Activated CD8-positive, alpha-beta memory T cell treated with anti-CD3 and anti-CD28 coated beads for 24 hours (primary cell): Measurements from ENCODE around the gene HSPBAP1.

Experiments
- DNase-seq: peaks from one replicate; pipeline ENCODE4 v3.0.0-alpha.2; 2020

The HSPBAP1 gene, protein sequence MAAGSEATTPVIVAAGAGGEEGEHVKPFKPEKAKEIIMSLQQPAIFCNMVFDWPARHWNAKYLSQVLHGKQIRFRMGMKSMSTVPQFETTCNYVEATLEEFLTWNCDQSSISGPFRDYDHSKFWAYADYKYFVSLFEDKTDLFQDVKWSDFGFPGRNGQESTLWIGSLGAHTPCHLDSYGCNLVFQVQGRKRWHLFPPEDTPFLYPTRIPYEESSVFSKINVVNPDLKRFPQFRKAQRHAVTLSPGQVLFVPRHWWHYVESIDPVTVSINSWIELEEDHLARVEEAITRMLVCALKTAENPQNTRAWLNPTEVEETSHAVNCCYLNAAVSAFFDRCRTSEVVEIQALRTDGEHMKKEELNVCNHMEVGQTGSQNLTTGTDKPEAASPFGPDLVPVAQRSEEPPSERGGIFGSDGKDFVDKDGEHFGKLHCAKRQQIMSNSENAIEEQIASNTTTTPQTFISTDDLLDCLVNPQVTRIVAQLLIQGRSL

DNA sequence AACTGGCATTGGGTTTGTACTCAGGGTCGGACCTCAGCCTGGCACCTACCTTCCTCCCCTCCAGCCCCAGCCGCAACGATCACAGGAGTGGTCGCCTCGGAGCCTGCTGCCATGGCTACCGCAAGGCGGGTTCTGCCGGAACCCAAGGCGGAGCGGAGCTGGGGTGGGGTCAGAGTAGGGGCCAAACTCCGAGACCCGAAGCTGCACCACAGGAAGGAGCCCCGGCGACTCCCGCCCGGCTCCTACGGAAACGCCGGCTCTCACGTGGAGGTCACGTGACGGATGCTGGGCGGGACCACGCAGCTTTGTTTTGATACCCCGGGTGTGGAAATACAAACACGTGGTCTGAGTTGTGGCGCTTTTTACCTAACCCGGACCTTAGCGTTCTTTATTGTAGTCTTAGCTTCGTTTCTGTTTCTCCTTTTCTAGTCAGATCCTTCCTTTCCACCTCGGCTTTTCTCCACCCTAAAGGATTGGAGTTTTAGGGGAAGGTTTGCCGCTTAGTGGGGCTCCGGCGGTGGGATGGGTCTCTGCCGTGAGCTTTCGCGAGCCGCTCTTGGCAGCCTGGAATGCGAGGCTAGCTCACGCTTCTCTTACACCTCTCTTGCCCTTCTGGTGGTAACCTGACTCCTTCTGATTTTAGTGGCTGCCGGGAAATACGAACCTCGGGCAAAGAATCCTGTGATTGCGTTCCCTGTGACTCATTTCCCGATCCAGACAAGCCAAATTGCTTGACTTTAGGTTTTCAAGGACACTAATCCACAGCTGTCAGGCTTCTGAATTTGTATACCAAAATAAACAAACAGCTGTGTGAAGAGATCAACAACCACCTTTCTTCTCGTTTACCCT lies at the start of gene HSPBAP1:
HSPBAP1 (minus strand) TSS at position 264 of the 849 bp plus-strand sequence; CDS start at position 113, 151 bp downstream.
- DNase-seq = peak; percentile 95

DNA sequence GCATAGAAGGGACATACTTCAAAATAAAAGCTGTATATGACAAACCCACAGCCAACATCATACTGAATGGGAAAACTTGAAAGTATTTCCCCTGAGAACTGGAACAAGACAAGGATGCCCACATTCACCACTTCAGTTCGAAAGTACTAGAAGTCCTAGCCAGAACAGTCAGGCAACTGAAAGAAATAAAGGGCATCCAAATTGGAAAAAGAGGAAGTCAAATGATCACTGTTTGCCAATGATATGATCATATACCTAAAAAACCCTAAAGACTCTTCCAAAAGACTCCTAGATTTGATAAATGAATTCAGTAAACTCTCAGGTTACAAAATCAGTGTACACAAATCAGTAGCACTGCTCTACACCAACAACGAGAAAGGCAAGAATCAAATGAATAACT lies 42.0 kb upstream of the HSPBAP1 start:
- DNase-seq = no peak

DNA sequence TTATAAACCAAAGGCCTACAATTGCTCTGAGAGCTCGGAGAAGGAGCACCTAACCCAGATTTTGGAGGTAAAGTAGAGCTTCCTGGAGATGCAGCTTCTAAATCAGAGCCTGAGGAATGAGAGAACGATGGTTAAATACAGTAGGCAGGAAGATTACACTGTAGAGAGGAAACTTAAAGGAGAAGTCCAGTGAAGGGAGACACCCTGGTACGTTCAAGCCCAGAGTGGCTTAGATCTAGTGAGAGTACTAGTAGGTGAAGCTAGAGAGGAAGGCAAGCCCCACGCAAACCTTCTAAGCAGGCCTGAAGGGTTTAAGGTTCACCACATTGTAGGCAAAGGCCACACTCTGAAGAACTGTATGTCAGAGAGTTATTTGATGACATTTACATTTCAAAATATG lies 34.6 kb upstream of the HSPBAP1 start:
- DNase-seq = no peak

DNA sequence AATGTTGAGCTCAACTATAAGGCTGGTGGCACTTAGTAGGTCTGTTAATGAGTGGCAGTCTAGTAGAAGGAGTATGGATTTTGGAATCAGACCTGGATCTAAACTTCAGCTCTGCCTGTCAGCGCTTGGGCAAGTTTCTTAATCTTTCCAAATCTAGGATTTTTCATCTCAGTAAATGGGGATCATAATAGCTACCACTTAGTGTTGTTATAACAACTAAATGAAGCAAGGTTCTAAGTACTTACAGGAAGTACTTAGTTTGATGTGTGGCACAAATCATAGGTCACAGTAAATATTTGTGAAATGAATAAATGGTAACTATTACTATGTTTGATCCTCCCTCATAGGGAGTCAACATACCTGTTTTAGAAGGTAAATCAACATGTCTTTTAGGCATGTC lies 32.6 kb upstream of the HSPBAP1 start:
- DNase-seq = no peak

DNA sequence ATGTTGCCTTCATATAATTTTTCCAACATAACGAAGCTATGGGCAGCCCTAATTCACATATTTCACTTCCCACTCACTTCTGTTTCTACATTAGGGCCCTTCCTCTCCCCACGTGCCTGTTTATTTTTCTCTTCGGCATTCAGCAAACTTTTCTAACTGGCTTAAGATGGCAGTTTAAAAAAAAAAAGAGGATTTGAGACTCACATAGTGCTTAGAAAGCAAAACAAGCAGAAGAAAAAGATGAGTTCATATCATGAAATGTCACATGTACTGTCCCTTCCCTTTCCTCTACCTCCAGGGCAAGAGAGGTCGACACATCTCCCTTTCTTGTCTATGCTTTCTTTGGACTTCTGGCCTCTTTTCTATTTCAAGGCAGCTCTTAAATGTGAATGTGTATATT lies 31.8 kb upstream of the HSPBAP1 start:
- no peak for DNase-seq

- DNase-seq = no peak
Measured at GRCh38 chr3:122824465-122825381, 31.1 kb upstream of the HSPBAP1 start.

- no peak for DNase-seq
Measured at GRCh38 chr3:122816587-122816986, 23.0 kb upstream of the HSPBAP1 start.

- no peak for DNase-seq
Measured at GRCh38 chr3:122810734-122811133, 17.1 kb upstream of the HSPBAP1 start.

- no peak for DNase-seq
Measured at GRCh38 chr3:122803977-122804376, 10.3 kb upstream of the HSPBAP1 start.

DNA sequence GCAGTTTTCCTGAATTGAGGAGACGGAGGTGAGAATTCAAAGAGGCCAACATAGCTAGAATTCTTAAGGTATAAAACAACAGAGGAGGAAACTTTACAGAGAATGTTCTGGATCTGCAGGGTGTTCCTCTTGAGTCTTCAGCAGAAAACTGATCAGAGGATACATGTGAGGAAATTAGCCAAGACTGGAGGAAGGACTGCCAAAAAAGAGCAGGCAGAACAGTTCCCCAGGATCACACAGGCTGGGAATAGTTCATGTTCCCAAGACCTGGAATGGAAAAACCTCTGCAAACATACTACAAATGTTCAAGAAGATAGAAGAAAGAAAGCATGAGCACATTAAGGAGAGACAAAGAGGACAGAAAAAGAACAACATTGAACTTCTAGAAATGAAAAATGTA lies 8.7 kb upstream of the HSPBAP1 start:
- no peak for DNase-seq

GRCh38 chr3:122800706-122801237 lies 7.1 kb upstream of the HSPBAP1 start:
- DNase-seq = no peak

DNA sequence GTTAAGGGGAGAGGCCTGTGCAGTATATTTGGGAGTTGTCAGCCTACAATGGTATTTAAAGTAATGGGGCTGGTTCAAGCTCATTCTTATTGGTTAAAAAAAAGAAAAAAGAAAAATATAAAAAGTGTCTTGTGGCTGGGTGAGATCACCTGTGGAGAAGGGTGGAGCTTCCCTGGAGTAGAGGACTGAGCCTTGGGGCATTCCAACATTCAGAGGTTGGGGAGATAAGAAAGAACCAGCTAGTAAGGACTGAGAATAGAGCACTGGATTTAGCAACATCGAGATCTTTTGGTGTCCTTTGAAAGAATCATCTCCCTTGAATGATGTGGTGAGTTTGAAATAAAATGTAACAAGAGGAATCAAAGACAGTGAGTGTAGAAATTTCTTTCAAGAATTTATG lies 6.4 kb upstream of the HSPBAP1 start:
- no peak for DNase-seq

- DNase-seq = no peak
Measured at GRCh38 chr3:122799322-122799721, 5.7 kb upstream of the HSPBAP1 start.

DNA sequence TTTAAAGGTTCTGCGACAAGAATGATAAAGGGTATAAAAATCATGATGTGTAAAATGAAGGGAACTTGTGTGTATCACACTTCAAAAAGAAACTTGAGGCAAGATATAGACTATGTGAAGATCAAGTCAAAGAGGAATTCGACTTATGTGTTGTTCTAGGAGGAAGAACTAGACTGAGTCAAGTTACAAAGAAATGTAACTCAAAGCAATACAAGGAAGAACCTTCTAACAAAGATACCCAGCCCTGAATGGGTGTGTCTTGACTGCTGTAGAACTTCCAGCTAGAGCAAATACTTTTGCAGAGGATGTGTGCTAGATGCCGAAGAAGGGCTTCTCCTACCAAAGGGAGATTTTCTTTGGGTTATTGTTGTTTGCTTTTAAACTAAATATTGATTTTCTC lies 3.7 kb upstream of the HSPBAP1 start:
- no peak for DNase-seq

GRCh38 chr3:122795674-122796195 lies 2.1 kb upstream of the HSPBAP1 start:
- no peak for DNase-seq

DNA sequence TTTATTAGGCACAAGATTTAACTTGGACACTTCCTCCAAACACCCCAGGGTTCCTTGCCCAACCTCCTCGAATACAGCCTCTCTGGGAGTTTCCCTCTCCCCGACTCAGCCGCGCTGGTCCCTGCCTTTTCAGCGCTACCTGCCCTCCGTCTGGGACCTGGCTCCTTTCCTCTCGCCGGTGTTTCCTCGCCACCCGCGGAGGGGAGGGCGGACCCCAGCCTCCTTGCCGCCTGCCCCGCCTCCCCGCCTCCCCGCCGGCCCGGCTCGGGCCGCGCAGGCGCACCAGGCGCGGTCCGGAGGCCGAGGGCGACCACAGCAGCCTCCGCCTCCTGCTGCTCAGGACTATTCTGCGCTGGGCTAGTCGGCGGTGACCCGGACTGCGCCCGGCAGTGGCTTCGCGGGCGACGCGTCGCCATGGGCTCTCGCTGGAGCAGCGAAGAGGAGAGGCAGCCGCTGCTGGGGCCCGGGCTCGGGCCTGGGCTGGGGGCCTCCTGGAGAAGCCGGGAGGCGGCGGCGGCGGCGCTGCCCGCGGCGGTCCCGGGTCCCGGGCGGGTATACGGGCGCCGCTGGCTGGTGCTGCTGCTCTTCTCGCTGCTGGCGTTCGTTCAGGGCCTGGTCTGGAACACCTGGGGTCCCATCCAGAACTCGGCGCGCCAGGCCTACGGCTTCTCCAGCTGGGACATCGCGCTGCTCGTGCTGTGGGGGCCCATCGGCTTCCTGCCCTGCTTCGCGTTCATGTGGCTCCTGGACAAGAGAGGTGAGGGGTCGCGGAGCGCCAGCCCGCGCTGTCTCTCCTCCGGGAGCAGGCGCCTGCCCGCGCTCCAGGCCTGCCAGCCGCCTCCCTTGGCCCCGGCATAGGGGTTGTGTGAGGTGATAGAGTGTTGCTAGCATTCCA lies 1.4 kb upstream of the HSPBAP1 start, which contains the start of gene SLC49A4:
SLC49A4 (plus strand) TSS at position 291 of the 895 bp plus-strand sequence; CDS start at position 415, 124 bp downstream.
- DNase-seq = peak; percentile 88

DNA sequence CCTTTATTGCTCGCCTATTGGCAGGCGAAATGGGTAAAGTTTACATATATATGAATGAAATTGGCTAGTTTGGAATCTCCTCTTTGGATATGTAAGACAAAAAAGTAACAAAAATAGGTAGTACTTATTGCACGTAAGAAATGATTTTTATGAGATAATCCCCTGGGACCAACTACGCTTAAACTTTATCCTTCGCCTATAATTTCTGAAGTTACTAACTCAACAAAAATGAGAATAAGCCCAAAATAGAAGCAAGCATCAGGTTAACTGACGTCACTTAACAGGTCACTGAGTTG lies 800 bp upstream of the HSPBAP1 start:
- DNase-seq = no peak

DNA sequence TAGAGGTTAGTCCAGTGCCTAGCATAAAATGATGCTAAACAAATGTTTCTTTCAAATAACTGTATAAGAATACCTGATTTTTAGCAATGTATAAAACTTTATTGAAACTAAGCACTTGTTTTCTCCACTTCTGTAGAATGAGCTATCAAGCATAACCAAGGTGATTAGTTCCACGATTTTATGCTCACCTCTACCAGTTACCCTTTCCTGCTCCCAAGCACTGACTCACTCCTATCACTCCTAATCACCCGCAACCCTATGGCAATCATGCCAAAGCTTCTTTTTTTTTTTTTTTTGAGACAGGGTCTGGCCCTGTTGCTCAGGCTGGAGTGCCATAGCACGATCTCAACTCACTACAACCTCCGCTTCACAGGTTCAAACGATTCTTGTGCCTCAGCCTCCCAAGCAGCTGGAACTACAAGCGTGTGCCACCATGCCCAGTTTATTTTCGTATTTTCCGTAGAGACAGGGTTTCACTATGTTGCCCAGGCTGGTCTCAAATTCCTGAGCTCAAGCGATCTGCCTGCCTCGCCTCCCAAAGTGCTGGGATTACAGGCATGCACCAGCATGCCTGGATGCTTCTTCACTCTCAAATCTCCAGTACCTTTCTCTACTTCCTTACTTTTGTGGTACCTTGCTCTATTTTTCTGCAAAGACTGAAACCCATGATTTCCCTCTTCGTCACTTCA lies 3.9 kb downstream of the HSPBAP1 start:
- no peak for DNase-seq

DNA sequence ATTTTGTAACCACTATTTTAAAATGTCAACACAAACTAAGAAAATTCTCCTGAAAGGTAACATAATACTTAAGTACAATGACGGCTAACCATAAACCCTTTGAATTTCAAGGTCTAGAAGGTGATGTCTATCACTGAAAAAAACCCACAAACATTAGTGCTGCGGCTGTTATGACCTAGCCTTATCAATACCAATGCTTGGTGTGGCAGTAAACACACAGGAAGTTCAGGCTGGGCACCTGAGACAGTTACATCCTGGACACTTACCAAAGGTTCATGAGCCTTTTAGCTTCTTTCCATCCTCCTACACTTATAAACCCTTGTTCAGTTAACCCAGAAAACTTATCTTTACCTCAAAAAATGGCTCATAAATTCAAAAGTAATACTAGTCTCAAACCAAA lies 5.8 kb downstream of the HSPBAP1 start:
- no peak for DNase-seq

- no peak for DNase-seq
Measured at GRCh38 chr3:122786066-122786465, 7.6 kb downstream of the HSPBAP1 start.

DNA sequence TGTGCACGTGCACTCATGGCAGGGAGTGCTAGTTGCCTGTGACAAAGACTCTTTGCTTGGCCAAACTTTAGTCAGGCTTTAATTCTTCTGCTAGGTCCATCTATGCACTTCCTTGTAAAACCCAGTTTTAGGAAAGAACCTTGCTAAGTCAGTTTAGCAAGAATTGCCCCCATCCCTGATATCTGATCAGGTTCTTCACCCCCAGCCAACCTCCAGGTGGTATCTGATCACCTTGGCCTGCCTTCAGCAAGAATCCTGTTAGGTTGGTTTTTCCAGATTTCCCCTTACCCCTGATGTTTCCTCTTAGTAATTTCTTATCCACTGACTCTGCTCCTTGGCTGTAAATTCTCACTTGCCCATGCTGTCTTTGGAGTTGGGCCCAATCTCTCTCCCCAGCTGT lies 8.4 kb downstream of the HSPBAP1 start:
- no peak for DNase-seq
